Measurements from ENCODE around the gene CPSF4.

- TF ChIP-seq POLR2A (IDR thresholded peaks at IDR 0.05; ENCODE audit: low read depth, low read length) (no peak), POLR2AphosphoS5 (IDR thresholded peaks at IDR 0.05; ENCODE audit: low read depth, low read length) (no peak), TAF1 (IDR thresholded peaks at IDR 0.05; ENCODE audit: low read depth, low read length) (no peak)
These were observed 16.1 kb upstream of the CPSF4 start for GRCh38 chr7:99422625-99423024.
